GM10266 (cell line): Measurements from ENCODE around the gene FARS2.

ENCODE experiments used
- DNase-seq: peaks from one replicate; pipeline ENCODE4 v3.0.0; 2012; ENCODE audit errors: extremely low spot score
- CTCF ChIP-seq: IDR thresholded peaks from 2 replicates; pipeline ENCODE4 v1.5.1; 2012; ENCODE audit warnings: mild to moderate bottlenecking, low read depth; ENCODE audit not compliant: control insufficient read depth, insufficient read depth; ENCODE audit errors: missing control alignments

Gene FARS2

GRCh38 chr6:5457983-5458683, 196.8 kb downstream of the FARS2 start:
- TF ChIP-seq CTCF, result no peak
- no peak for DNase-seq

DNA sequence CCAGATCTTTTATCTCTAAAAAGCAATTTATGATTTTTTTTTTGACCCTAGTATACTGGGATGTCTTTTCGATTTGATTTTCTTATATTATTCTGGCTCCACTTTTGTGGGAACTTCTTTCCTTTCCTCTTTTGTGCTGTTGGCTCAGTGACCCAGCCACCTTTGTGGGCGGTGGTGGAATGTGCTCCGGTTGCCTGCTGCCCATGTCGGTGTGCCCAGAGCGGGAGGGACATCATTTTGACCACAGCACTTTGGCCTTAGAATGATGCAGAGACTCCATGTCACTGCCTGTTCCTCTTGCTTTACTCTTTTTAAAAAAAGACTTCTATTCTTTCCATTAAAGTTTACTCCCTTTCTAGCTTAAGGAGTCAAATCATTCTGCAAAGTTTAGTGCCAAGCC, 198.0 kb downstream of the FARS2 start:
- TF ChIP-seq CTCF, result no peak
- no peak for DNase-seq

DNA sequence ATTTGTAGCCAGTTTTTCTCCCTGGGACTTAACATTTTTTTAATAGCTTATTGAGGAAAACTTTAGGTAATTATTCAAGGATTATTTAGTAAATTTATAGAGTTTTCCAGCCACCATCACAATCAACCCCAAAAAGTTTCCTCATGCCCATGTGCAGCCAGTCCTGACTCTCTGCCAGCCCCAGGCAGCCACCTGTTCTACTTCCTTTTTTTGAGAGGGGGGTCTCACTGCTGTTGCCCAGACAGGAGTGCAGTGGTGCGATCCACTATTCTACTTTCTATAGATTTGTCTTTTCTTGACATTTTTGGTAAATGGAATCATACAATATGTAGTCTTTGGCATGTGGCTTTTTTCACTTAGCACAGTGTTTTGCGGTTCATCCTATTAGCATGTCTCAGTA, 200.1 kb downstream of the FARS2 start:
- TF ChIP-seq CTCF, result no peak
- no peak for DNase-seq

DNA sequence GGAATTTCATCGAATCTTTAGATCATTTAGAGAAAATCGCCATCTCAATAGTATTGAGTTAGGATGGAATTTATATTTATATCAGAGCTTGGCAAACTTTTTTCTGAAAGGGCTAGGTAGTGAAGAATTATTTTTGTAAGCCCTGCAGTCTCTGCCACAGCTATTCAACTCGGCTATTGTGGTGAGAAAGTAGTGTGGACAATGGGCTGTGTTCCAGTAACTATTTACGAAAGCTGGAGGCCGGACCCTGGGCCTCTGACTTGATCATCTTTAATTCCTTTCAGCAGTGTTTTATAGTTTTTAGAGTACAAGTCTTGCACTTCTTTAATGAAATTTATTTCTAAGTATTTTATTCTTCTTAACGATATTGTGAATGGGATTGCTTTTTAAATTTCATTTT, 201.5 kb downstream of the FARS2 start:
- no peak for TF ChIP-seq CTCF
- no peak for DNase-seq

DNA sequence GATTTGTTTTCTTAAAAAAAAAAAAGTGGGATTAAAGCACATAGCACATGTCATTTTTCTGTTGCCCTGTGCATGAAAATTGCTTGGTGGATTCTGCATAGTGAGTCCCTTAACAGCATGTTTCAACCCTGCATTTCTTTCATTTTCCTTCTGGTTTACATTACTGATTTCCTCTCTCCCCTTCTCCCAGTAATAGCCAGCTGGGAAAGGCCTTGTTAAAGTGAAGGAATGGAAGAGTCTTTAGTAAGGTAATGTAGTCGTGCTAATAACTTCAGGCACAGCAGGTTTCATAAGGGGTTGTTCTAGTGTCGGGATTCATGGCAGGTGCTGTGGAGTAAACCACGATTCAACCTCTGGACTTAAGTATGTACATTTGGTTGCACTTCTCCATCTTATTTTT, 202.4 kb downstream of the FARS2 start:
- no peak for TF ChIP-seq CTCF
- DNase-seq, result no peak

DNA sequence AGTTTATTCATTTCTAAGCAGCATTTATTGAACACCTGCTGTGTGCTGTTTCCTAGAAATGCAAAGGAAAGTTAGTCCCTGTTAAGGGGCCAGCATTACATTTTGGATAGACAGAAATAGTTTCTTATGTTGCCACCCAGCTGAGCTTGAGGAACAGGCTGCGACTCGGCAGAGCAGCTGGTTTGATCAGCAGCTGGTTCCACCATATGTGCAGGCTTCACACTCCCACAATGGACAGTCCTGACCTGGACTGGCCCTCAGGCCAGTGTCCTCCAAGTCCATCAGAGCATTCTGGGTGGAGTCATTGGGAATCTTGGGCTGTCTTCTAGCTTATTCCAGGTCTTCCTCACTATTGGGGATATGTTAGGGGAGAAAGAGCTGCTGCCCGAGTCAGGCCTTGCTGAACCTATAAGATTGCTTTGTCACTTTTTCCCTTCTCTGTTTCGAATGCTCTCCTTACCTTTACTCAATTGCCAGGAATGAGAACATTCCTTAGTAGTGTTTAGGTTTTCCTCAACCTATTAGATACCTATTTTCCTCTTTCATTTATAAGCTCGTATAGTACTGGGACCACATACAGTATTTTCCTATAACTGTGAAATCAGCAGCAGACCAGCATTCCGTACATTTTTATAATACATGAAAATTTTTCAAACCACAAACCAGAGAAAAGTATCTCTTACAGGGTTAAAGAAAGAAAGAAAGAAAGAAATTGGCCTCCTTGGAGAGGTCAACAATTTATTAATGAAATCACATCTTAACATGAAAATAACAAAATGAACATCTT, 203.0 kb downstream of the FARS2 start:
- no peak for DNase-seq
- no peak for TF ChIP-seq CTCF
